SK-N-SH (cell line): ENCODE results near the gene FTO. TPM values are rescaled to one million over a fixed set of nuclear protein-coding genes. Genes with fewer than 3 reads are reported as not detected.

ENCODE experiments used
- CTCF ChIA-PET: fragments of 300-600, 350-600 bp; formaldehyde crosslinking; extraction: SDS; loops from one replicate; lab custom pipeline; 2021; lab: Yijun Ruan, JAX
- POLR2A ChIA-PET: fragments of 350-600 bp; sonication (Branson Sonifier 250); formaldehyde crosslinking; extraction: SDS; loops from one replicate; lab custom pipeline; 2020; ENCODE audit warnings: antibody characterized with exemption, inconsistent platforms; lab: Yijun Ruan, JAX
- DNase-seq: peaks from one replicate; pipeline ENCODE4 v3.0.0; 2012
- H2AFZ ChIP-seq: fragments of 200-600 bp; sonication (generic); 2 replicates; pipeline ENCODE4 v1.8.1; 2016; ENCODE audit warnings: antibody characterized with exemption, mild to moderate bottlenecking, low read depth
- H3F3A ChIP-seq: fragments of 200-600 bp; sonication (generic); replicated peaks from 2 replicates; pipeline ENCODE3; 2016; ENCODE audit warnings: antibody characterized with exemption, mild to moderate bottlenecking; ENCODE audit not compliant: insufficient read depth
- H3K27ac ChIP-seq, 2 experiments: fragments of 200-500 bp in 1 of 2; fragments of 200-600 bp in 1 of 2; sonication (Bioruptor generic) in 1 of 2; sonication (generic), shearing (Covaris generic) in 1 of 2; 2 replicates each; pipeline versions ENCODE4 v1.5.1 to v1.6.1; 2014 to 2016; ENCODE audit warnings: low read depth in 2 of 2, inconsistent platforms in 1 of 2, low read length in 1 of 2, mild to moderate bottlenecking in 1 of 2, mixed read lengths in 1 of 2
- H3K27me3 ChIP-seq: fragments of 200-600 bp; sonication (generic), shearing (Covaris generic); 2 replicates; pipeline ENCODE4 v1.6.1; 2016; ENCODE audit warnings: mixed run types; ENCODE audit not compliant: insufficient read depth
- H3K36me3 ChIP-seq, 2 experiments: fragments of 200-500 bp in 1 of 2; fragments of 200-600 bp in 1 of 2; sonication (Bioruptor generic) in 1 of 2; sonication (generic) in 1 of 2; replicated peaks in 1 of 2; 2 replicates each; pipeline versions ENCODE3 to v1.5.1; 2014 to 2016; ENCODE audit warnings: low read length in 1 of 2, mild to moderate bottlenecking in 1 of 2; ENCODE audit not compliant: insufficient read depth in 2 of 2, control insufficient read depth in 1 of 2
- H3K4me1 ChIP-seq, 2 experiments: fragments of 200-500 bp in 1 of 2; fragments of 200-600 bp in 1 of 2; sonication (Bioruptor generic) in 1 of 2; sonication (generic), shearing (Covaris generic) in 1 of 2; 2 replicates each; pipeline versions ENCODE4 v1.5.1 to v1.6.1; 2014 to 2016; ENCODE audit warnings: low read depth in 1 of 2, low read length in 1 of 2, mixed run types in 1 of 2; ENCODE audit not compliant: insufficient read depth in 2 of 2, control insufficient read depth in 1 of 2
- H3K4me2 ChIP-seq: fragments of 200-600 bp; sonication (generic), shearing (Covaris generic); 2 replicates; pipeline ENCODE4 v1.6.1; 2017; ENCODE audit warnings: mixed run types
- H3K4me3 ChIP-seq, 2 experiments: fragments of 200-500 bp in 1 of 2; fragments of 200-600 bp in 1 of 2; sonication (Bioruptor generic) in 1 of 2; sonication (generic), shearing (Covaris generic) in 1 of 2; 2 replicates each; pipeline versions ENCODE4 v1.5.1 to v1.8.1; 2014 to 2016; ENCODE audit warnings: low read depth in 2 of 2, inconsistent platforms in 1 of 2, low read length in 1 of 2, mild to moderate bottlenecking in 1 of 2, mixed read lengths in 1 of 2, moderate library complexity in 1 of 2
- H3K79me2 ChIP-seq: fragments of 200-600 bp; sonication (generic); 2 replicates; pipeline ENCODE4 v1.8.1; 2017; ENCODE audit warnings: mild to moderate bottlenecking; ENCODE audit not compliant: insufficient read depth
- H3K9ac ChIP-seq: fragments of 200-600 bp; sonication (generic); 2 replicates; pipeline ENCODE4 v1.6.1; 2017; ENCODE audit warnings: mixed run types
- H3K9me2 ChIP-seq: fragments of 200-600 bp; sonication (generic); 2 replicates; pipeline ENCODE4 v1.6.1; 2017; ENCODE audit warnings: mixed run types
- H3K9me3 ChIP-seq: fragments of 200-600 bp; sonication (generic); 2 replicates; pipeline ENCODE4 v1.6.1; 2017; ENCODE audit warnings: mixed run types, mild to moderate bottlenecking, moderate library complexity
- H4K20me1 ChIP-seq: fragments of 200-600 bp; sonication (generic); 2 replicates; pipeline ENCODE4 v1.6.1; 2017; ENCODE audit warnings: mild to moderate bottlenecking, mixed run types; ENCODE audit not compliant: insufficient read depth
- CTCF ChIP-seq: fragments of 200-600 bp; sonication (generic); IDR thresholded peaks from 2 replicates; pipeline ENCODE4 v1.6.1; 2017; ENCODE audit warnings: antibody characterized with exemption, mild to moderate bottlenecking, moderate library complexity
- EZH2phosphoT487 ChIP-seq: fragments of 200-600 bp; sonication (generic); IDR thresholded peaks from 2 replicates; pipeline ENCODE4 v1.6.1; 2017; ENCODE audit warnings: low read depth, mixed run types, mild to moderate bottlenecking, antibody characterized with exemption, moderate library complexity, borderline replicate concordance
- FOSL2 ChIP-seq: IDR thresholded peaks from 2 replicates; pipeline ENCODE4 v1.4.0; 2012; ENCODE audit warnings: low read depth, mild to moderate bottlenecking, moderate library complexity, borderline replicate concordance
- GABPA ChIP-seq: IDR thresholded peaks from 2 replicates; pipeline ENCODE4 v1.4.0; 2012; ENCODE audit warnings: low read depth, mild to moderate bottlenecking
- MXI1 ChIP-seq: IDR thresholded peaks from 2 replicates; pipeline ENCODE4 v1.6.1; 2012; ENCODE audit warnings: mild to moderate bottlenecking, low read depth, low read length, improper control_type of control experiment
- PBX3 ChIP-seq: IDR thresholded peaks from 2 replicates; pipeline ENCODE4; 2012
- RCOR1 ChIP-seq: fragments of 150-350 bp; IDR thresholded peaks from 2 replicates; pipeline ENCODE4 v1.6.1; 2017; ENCODE audit warnings: antibody characterized with exemption, low read length
- RXRA ChIP-seq: IDR thresholded peaks from 2 replicates; pipeline ENCODE4 v1.4.0; 2012; ENCODE audit warnings: low read depth, mild to moderate bottlenecking, borderline replicate concordance
- TAF1 ChIP-seq: IDR thresholded peaks from 2 replicates; pipeline ENCODE4 v1.6.1; 2012; ENCODE audit warnings: low read depth, mild to moderate bottlenecking, low read length, moderate library complexity, borderline replicate concordance
- TEAD4 ChIP-seq: IDR thresholded peaks from 2 replicates; pipeline ENCODE4 v1.4.0; 2012; ENCODE audit warnings: mild to moderate bottlenecking, borderline replicate concordance; ENCODE audit not compliant: insufficient read depth
- YY1 ChIP-seq: IDR thresholded peaks from 2 replicates; pipeline ENCODE4 v1.4.0; 2012; ENCODE audit warnings: low read depth, mild to moderate bottlenecking
- WGBS: methylation state at CpG from one replicate; pipeline ENCODE4 v1.1.6; 2017; ENCODE audit warnings: low lambda C conversion rate; 5-methylcytosine and 5-hydroxymethylcytosine counted together
- polyA plus RNA-seq, 3 experiments: library from polyadenylated mRNA; depleted of rRNA; stranded (reverse); fragments of >200 nt; gene quantifications; 2 replicates each; pipeline ENCODE4 v1.2.3, GENCODE V29; 2012
- TF ChIP-seq, protein P1 (sequence below): IDR thresholded peaks from 2 replicates; pipeline ENCODE4 v1.4.0; 2012; ENCODE audit warnings: low read depth, borderline replicate concordance
- TF ChIP-seq, protein P2 (sequence below): IDR thresholded peaks from 2 replicates; pipeline ENCODE4 v1.6.1; 2012; ENCODE audit warnings: mild to moderate bottlenecking, low read depth, low read length, moderate library complexity
- TF ChIP-seq, protein P3 (sequence below): fragments of 150-350 bp; IDR thresholded peaks from 2 replicates; pipeline ENCODE4 v1.6.1; 2017; ENCODE audit warnings: antibody characterized with exemption, low read length, low read depth, borderline replicate concordance

FTO gene
- polyA plus RNA-seq, 1 of the 3 experiments (the other 2 are of a cell fraction) = 41.2 TPM

DNA sequence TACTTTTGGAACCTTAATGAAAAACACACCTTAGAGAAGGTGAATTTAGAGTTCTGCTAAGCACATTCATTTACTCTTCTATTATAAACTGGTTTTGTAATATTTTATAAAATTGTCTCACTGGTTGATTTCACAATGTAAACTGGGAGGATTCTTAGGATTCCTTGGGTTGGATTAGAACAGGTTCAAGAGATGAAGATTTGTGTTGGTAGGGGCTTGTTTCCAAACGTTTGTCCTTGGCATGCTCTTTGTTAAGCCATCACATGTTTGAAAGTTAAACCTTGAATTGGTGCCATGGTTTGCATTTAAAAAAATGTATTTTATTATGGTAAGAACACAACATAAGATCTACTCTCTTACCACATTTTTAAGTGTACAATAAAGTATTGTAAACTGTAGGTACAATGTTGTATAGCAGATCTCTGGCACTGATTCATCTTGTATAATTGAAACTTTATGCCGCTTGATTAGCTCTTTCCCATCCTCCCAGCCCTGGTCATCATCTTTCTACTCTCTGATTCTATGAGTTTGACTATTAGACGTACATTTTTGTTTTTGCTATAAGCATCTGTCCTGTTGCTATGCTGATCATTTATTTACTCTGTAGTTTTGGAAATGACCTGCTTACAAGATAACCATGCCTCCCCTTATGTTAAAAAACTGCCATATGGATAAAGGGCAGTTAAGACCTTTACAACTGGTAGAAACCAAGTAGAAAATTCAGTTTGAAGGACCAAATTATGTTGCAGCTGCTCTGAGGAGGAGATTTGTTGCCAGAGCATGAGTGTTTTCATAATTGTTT is 9.6 kb downstream of the FTO start (continued):
- TF ChIP-seq MXI1 (no peak), EZH2phosphoT487 (no peak), GABPA (no peak), TEAD4 (no peak)
- TF ChIP-seq, protein P1, sequence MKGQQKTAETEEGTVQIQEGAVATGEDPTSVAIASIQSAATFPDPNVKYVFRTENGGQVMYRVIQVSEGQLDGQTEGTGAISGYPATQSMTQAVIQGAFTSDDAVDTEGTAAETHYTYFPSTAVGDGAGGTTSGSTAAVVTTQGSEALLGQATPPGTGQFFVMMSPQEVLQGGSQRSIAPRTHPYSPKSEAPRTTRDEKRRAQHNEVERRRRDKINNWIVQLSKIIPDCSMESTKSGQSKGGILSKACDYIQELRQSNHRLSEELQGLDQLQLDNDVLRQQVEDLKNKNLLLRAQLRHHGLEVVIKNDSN = no peak
- TF ChIP-seq, protein P2, sequence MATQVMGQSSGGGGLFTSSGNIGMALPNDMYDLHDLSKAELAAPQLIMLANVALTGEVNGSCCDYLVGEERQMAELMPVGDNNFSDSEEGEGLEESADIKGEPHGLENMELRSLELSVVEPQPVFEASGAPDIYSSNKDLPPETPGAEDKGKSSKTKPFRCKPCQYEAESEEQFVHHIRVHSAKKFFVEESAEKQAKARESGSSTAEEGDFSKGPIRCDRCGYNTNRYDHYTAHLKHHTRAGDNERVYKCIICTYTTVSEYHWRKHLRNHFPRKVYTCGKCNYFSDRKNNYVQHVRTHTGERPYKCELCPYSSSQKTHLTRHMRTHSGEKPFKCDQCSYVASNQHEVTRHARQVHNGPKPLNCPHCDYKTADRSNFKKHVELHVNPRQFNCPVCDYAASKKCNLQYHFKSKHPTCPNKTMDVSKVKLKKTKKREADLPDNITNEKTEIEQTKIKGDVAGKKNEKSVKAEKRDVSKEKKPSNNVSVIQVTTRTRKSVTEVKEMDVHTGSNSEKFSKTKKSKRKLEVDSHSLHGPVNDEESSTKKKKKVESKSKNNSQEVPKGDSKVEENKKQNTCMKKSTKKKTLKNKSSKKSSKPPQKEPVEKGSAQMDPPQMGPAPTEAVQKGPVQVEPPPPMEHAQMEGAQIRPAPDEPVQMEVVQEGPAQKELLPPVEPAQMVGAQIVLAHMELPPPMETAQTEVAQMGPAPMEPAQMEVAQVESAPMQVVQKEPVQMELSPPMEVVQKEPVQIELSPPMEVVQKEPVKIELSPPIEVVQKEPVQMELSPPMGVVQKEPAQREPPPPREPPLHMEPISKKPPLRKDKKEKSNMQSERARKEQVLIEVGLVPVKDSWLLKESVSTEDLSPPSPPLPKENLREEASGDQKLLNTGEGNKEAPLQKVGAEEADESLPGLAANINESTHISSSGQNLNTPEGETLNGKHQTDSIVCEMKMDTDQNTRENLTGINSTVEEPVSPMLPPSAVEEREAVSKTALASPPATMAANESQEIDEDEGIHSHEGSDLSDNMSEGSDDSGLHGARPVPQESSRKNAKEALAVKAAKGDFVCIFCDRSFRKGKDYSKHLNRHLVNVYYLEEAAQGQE = no peak
- TF ChIP-seq, all 33 proteins: peak for 0

DNA sequence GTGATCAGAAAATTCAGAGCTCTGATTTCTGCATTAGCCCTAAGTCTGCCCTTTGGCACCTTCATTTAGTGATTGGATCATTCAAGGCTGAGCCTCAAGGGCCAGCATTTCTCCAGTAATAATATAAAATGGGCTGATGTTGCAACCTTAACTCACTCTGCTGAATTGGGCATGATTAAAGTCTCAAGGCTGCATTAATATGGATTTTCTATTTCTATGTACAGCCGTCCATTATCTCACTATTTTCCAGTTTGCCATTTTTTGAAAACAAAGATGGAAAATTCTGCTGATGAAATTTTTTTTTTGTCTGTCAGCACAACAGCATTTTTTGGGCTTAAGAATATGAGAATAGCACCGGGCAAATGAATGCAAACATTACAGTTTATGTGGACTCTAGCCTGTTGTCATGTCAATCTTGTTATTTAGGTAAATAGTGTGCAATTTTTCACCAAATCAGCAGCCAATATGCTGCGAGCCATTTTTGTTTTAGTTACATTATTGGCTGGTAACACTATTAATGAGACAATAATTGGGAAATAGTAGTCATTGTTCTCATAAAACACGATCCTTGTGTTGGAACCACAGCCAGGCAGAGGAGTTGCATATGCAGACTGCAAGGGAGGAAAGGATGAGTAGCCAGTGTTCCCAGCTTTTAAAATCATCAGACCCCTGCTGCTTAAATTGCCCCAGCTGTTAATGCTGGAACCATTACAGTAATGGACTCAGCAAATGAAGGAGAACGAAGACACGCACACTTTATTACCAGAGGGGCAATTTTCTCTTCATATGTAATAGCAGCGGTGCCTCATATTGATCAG is 10.5 kb downstream of the FTO start:
- Histone ChIP-seq H3K9me3 (no peaks in the 10 kb centered on the region), H2AFZ (no peak overlapping the region), H3K36me3 (no peaks in the 10 kb centered on the region), H3F3A (no peaks in the 10 kb centered on the region), H3K27ac (peak overlapping the region in 1 of 2 experiments; percentile 43; a peak in 1 of 4 replicates), H3K4me3 (no peak overlapping the region), H3K27me3 (no peaks in the 10 kb centered on the region), H3K9ac (no peak overlapping the region), H4K20me1 (no peaks in the 10 kb centered on the region; the same call in 1 of the 2 replicates), H3K79me2 (peaks cover 80% of the 10 kb centered on the region), H3K4me2 (no peak overlapping the region), H3K4me1 (peaks cover 5 to 13% of the 10 kb centered on the region in 2 experiments; a peak in 3 of 4 replicates), H3K9me2 (no peaks in the 10 kb centered on the region)
- DNase-seq = no peak
- CTCF ChIA-PET = no interaction called here
- 85% methylated on average over 7 of the region's 7 CpGs for WGBS
- POLR2A ChIA-PET = no interaction called here
- TF ChIP-seq RCOR1 (no peak), YY1 (no peak), MXI1 (no peak), TEAD4 (no peak), TAF1 (no peak), PBX3 (no peak), CTCF (no peak), RXRA (no peak), GABPA (no peak), FOSL2 (no peak)
- TF ChIP-seq, protein P3, sequence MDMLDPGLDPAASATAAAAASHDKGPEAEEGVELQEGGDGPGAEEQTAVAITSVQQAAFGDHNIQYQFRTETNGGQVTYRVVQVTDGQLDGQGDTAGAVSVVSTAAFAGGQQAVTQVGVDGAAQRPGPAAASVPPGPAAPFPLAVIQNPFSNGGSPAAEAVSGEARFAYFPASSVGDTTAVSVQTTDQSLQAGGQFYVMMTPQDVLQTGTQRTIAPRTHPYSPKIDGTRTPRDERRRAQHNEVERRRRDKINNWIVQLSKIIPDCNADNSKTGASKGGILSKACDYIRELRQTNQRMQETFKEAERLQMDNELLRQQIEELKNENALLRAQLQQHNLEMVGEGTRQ = no peak
- TF ChIP-seq, protein P1 = no peak
